ENCODE data around the gene LYRM1. TPM values are rescaled to one million over a fixed set of nuclear protein-coding genes. Genes with fewer than 3 reads are reported as not detected.
"Not testable (repeated sequence)": the region's sequence is repeated elsewhere in the genome, so short reads cannot be mapped to it uniquely, and the experiment has no call there.

Gene LYRM1
- polyA plus RNA-seq, 4 donors: 18.1 to 96.5 (median 45.3) TPM

DNA sequence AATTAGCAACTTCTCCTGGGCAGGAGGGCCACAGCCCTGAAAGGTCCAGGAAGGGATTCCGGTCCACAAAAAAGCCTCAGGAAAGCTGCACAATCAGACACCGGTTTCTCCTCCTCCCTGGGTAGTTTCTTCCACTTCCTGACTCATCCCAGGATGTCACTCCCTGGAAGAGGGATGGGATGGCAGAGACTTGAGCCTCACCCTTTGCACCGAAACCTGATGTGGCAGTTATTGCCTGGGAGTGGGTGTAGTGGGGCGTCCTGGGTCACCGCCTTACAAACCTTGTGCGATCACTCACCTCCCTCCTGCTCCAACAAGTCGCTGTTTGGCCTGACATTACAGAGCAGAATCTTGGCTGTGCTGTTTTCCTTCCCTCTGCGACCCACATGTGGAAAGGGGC lies 70.8 kb downstream of the LYRM1 start:
- Histone ChIP-seq H3K27ac (ENCODE audit: low read depth in 1 of 3, low read length in 2 of 3) (no peak overlapping the region), H3K9me3 (ENCODE audit: control insufficient read depth in 2 of 2, insufficient read depth in 1 of 2, low read depth in 1 of 2, low read length in 1 of 2) (no peaks in the 10 kb centered on the region), H3K4me1 (ENCODE audit: control insufficient read depth in 3 of 3, insufficient read depth in 2 of 3, low read depth in 1 of 3, low read length in 2 of 3) (no peaks in the 10 kb centered on the region), H3K4me3 (ENCODE audit: low read depth in 1 of 3, low read length in 3 of 3) (no peak overlapping the region), H3K27me3 (ENCODE audit: control insufficient read depth in 3 of 3, insufficient read depth in 3 of 3, low read length in 3 of 3) (no peaks in the 10 kb centered on the region), H3K36me3 (ENCODE audit: control insufficient read depth in 3 of 3, insufficient read depth in 2 of 3, low read depth in 1 of 3, low read length in 3 of 3) (no peaks in the 10 kb centered on the region)
- no peak for DNase-seq
- WGBS, 3 donors: 81 to 87% (median 82%) methylated on average over 8 of the region's 8 CpGs
- no peak for FAIRE-seq

DNA sequence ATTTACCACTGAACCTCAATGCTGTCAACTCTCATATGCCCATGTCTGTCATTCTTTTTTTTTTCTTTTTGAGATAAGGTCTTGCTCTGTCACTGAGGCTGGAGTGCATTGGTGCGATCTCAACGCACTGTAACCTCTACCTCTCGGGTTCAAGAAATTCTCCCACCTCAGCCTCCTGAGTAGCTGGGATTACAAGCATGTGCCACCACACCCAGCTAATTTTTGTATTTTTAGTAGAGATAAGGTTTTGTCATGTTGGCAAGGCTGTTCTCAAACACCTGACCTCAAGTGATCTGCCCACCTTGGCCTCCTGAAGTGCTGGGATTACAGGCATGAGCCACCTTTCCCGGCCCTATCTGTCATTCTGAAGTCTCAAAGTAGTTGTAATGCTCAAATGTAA lies 72.6 kb downstream of the LYRM1 start:
- H3K4me3 ChIP-seq (ENCODE audit: low read depth in 1 of 3, low read length in 3 of 3); H3K4me1 ChIP-seq (ENCODE audit: control insufficient read depth in 3 of 3, insufficient read depth in 2 of 3, low read depth in 1 of 3, low read length in 2 of 3); H3K27me3 ChIP-seq (ENCODE audit: control insufficient read depth in 3 of 3, insufficient read depth in 3 of 3, low read length in 3 of 3); H3K9me3 ChIP-seq (ENCODE audit: control insufficient read depth in 2 of 2, insufficient read depth in 1 of 2, low read depth in 1 of 2, low read length in 1 of 2); H3K27ac ChIP-seq (ENCODE audit: low read depth in 1 of 3, low read length in 2 of 3); FAIRE-seq; DNase-seq; H3K36me3 ChIP-seq (ENCODE audit: control insufficient read depth in 3 of 3, insufficient read depth in 2 of 3, low read depth in 1 of 3, low read length in 3 of 3): not testable (repeated sequence)
- WGBS, 3 donors: 89 to 93% (median 91%) methylated on average over 4 of the region's 4 CpGs

Other genes with a start within 250 kb of the LYRM1 start
- gene ACSM1, start 203.1 kb upstream of the LYRM1 start, polyA plus RNA-seq: under 1 TPM in 3 of 4 donors, not detected in 1; 0.22 to 0.37 (median 0.24) TPM
- 10 to 100 TPM in 3 of 4 donors, 1 to 10 TPM in 1; 7.6 to 43.2 (median 14.9) TPM for gene THUMPD1, start 159.0 kb upstream of the LYRM1 start, polyA plus RNA-seq
- 10 to 100 TPM in 1 of 4 donors, 1 to 10 TPM in 3; 1.8 to 22.5 (median 4.7) TPM for gene ACSM3, start 136.8 kb upstream of the LYRM1 start, polyA plus RNA-seq
- gene ERI2, start 94.3 kb upstream of the LYRM1 start, polyA plus RNA-seq: 10 to 100 TPM in 3 of 4 donors, 1 to 10 TPM in 1; 10.0 to 36.0 (median 17.2) TPM
- gene REXO5, start 94.2 kb upstream of the LYRM1 start, polyA plus RNA-seq: 1 to 10 TPM in 3 of 4 donors, under 1 TPM in 1; 0.54 to 9.6 (median 3.3) TPM
- 10 to 100 TPM in 1 of 4 donors, 1 to 10 TPM in 3; 1.6 to 18.0 (median 3.8) TPM for gene DCUN1D3, start 413 bp upstream of the LYRM1 start, polyA plus RNA-seq